C4-2B (cell line): ENCODE results near the gene PARS2.

Experiments
- H3K27ac ChIP-seq: fragments of 450-650 bp; 2 replicates; pipeline ENCODE4 v1.5.1; 2017
- CTCF ChIP-seq: fragments of 450-650 bp; conservative IDR thresholded peaks from 2 replicates; pipeline ENCODE4 v1.5.1; 2017; ENCODE audit warnings: mild to moderate bottlenecking
- ZFX ChIP-seq: fragments of 450-650 bp; IDR thresholded peaks from 2 replicates; pipeline ENCODE4 v1.6.1; 2017

The PARS2 gene

GRCh38 chr1:54810153-54810942 is 46.0 kb upstream of the PARS2 start:
- H3K27ac ChIP-seq, result no peak overlapping the region
- TF ChIP-seq CTCF (peak; percentile 92), ZFX (no peak)

GRCh38 chr1:54809496-54810074 is 45.3 kb upstream of the PARS2 start:
- H3K27ac ChIP-seq, result no peak overlapping the region
- TF ChIP-seq CTCF, result no peak
- no peak for TF ChIP-seq ZFX

GRCh38 chr1:54808443-54809207 is 44.3 kb upstream of the PARS2 start:
- no peak overlapping the region for H3K27ac ChIP-seq
- TF ChIP-seq CTCF (no peak; the same call in 1 of the 2 replicates), ZFX (no peak)

GRCh38 chr1:54807756-54808155 is 43.4 kb upstream of the PARS2 start:
- no peak overlapping the region for H3K27ac ChIP-seq
- TF ChIP-seq CTCF (no peak), ZFX (no peak)

GRCh38 chr1:54806931-54807611 is 42.7 kb upstream of the PARS2 start:
- no peak overlapping the region for H3K27ac ChIP-seq
- TF ChIP-seq ZFX (no peak), CTCF (no peak)

- TF ChIP-seq ZFX, result no peak
- no peak for TF ChIP-seq CTCF
- H3K27ac ChIP-seq, result no peak overlapping the region
These were observed 41.7 kb upstream of the PARS2 start for GRCh38 chr1:54805981-54806381.
